Middle frontal gyrus (tissue), 1 donor: ENCODE measurements around the gene PYGB.

Source experiments
- DNase-seq: peaks from one replicate; pipeline ENCODE4 v3.0.0-alpha.2; 2015; ENCODE audit warnings: low spot score; ENCODE audit errors: extremely low spot score

Gene PYGB

GRCh38 chr20:25280574-25281535, 33.0 kb downstream of the PYGB start:
- DNase-seq: no peak

- no peak for DNase-seq
These were observed 33.7 kb downstream of the PYGB start for GRCh38 chr20:25281541-25281991.

GRCh38 chr20:25282034-25282781, 34.3 kb downstream of the PYGB start:
- DNase-seq: no peak

GRCh38 chr20:25282796-25283195, 34.9 kb downstream of the PYGB start:
- no peak for DNase-seq

- no peak for DNase-seq
These were observed 35.5 kb downstream of the PYGB start for GRCh38 chr20:25283221-25283951.

GRCh38 chr20:25284131-25284601, 36.3 kb downstream of the PYGB start:
- no peak for DNase-seq

GRCh38 chr20:25285091-25285647, 37.3 kb downstream of the PYGB start:
- DNase-seq: no peak

GRCh38 chr20:25285856-25286798, 38.2 kb downstream of the PYGB start:
- no peak for DNase-seq

- DNase-seq: no peak
These were observed 39.0 kb downstream of the PYGB start for GRCh38 chr20:25286917-25287316.

- DNase-seq: no peak
These were observed 39.9 kb downstream of the PYGB start for GRCh38 chr20:25287631-25288290.

- DNase-seq: no peak
These were observed 40.7 kb downstream of the PYGB start for GRCh38 chr20:25288291-25289181.

GRCh38 chr20:25289886-25290597, 42.2 kb downstream of the PYGB start:
- no peak for DNase-seq

- no peak for DNase-seq
These were observed 43.0 kb downstream of the PYGB start for GRCh38 chr20:25290646-25291431.

GRCh38 chr20:25291432-25292133, 43.7 kb downstream of the PYGB start:
- DNase-seq: no peak

GRCh38 chr20:25292176-25292891, 44.4 kb downstream of the PYGB start:
- no peak for DNase-seq

- no peak for DNase-seq
These were observed 45.6 kb downstream of the PYGB start for GRCh38 chr20:25293507-25293906.
